Measurements from ENCODE around the gene DLX3. TPM values are rescaled to one million over a fixed set of nuclear protein-coding genes. Genes with fewer than 3 reads are reported as not detected.
A peak's percentile ranks its signal among the peaks of the same experiment; 100 is the strongest.

DLX3 gene
- total RNA-seq, 1 donor from 2014 or later: not detected

DNA sequence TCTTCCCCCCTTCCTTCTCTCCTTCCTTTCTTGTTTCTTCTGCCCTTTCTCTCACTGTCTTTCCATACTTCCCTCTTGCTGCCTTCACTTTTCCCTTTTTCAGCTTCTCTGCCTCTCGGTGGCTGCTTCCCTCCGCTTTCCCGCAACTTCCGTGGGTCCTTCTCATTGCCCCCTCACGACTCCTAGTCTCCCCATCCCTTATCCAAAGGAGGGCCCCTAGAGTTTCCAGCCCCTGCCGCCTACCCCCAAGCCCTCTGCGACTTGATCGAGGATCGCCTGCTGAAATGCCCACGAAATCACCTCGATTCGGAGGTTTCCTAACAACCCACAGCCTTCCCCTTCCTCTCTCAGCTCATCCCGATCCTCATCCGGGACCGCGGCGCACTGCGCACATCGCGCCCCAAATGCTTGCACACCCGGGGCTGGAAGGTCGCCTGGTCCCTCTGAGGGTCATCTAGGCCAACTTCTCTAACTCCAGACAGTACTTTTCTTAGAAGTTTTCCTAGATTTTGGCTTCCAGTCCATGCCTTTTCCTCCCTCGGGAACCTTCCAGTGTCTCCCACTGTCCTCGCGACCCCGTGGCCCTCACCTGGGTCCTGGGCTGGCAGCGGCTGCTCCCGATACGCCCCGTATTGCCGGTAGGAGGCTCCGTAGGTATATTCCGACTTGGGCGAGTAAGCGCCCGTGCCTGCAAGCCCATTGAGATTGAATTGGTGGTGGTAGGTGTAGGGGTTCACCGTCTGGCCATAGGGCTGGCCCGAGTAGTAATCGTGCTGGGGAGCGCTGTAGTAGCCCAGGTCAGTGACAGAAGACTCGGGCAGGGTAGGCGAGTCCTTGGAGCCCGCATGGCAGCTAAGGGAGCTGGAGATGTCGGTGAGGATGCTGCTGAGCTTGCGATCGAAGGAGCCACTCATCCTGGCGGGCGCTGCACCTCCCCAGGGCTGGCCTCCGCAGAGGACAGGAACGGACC lies 654 bp downstream of the DLX3 start:
- no peak for FAIRE-seq
- DNase-seq (ENCODE audit: low spot score in 2 of 2): peak in 1 of 2 donors; percentile 10

- FAIRE-seq (no peak), DNase-seq (ENCODE audit: low spot score in 2 of 2) (peak in 1 of 2 donors; percentile 34)
These were observed 1.5 kb downstream of the DLX3 start for GRCh38 chr17:49993423-49994060.

- DNase-seq (ENCODE audit: low spot score in 2 of 2) (peak in 1 of 2 donors; percentile 17), FAIRE-seq (no peak)
These were observed 2.0 kb downstream of the DLX3 start for GRCh38 chr17:49992933-49993422.

- FAIRE-seq: no peak
- peak in 1 of 2 donors; percentile 6 for DNase-seq (ENCODE audit: low spot score in 2 of 2)
These were observed 2.7 kb downstream of the DLX3 start for GRCh38 chr17:49992191-49992932.

GRCh38 chr17:49991409-49991808 lies 3.6 kb downstream of the DLX3 start:
- DNase-seq (ENCODE audit: low spot score in 2 of 2) (peak in 1 of 2 donors; percentile 0), FAIRE-seq (no peak)

DNA sequence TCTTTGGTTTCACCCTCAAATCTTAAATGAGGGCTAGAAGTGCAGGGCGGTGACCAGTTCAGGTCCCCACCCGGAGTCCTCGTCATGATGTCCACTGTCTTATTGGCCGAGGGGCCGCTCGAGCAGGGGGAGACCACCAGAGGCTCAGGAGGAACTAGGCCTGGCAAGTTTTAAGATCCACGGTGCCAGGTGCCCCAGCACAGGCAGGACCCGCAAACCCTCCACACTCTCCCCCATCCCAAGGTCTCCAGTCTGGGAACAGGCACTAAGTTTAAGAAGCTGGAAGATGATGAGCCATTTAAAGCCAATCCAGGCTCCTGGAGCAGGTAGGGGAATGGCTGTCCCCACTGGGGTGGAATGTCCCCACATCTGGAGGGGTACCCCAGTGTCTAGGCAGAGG lies 4.1 kb downstream of the DLX3 start:
- DNase-seq (ENCODE audit: low spot score in 2 of 2) (peak in 1 of 2 donors; percentile 3), FAIRE-seq (no peak)

DNA sequence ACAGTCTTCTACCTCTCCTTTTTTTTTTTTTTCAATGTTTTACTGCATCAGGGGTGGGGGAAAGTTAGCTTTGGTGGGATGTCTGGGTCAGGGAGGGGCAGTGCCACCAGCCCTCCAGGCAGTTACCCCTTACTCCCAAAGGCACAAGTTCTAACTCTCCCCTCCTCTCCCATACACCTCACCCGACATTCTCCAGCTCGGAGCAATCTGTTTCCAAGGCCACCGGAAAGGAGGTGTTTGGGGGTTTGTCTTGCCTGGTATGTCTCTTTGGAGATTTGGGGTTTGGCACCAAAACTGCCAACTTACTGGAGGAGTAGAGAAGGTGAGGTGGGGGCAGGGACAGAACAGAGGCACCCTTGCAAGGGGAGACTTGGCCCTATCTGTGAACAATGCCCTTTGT lies 4.7 kb downstream of the DLX3 start:
- DNase-seq (ENCODE audit: low spot score in 2 of 2): no peak
- no peak for FAIRE-seq

DNA sequence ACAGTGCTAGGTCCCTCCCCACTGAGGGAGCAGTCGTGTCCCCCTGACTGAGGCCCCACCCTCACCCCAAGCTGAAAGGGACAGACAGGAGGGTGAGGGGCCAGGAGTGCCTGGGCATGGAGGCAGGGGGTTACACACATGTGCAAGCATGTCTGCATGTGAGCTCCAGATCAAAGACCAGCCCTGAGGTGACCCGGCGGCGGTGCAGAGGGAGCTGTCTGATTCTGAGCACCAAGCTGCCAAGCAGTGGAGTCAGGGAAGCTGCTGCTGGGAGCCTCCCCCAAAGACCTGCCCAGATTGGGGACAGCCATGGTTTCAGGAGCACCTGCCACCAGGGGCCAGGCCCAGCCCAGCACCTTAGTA lies 5.5 kb downstream of the DLX3 start:
- DNase-seq (ENCODE audit: low spot score in 2 of 2) (no peak), FAIRE-seq (no peak)

DNA sequence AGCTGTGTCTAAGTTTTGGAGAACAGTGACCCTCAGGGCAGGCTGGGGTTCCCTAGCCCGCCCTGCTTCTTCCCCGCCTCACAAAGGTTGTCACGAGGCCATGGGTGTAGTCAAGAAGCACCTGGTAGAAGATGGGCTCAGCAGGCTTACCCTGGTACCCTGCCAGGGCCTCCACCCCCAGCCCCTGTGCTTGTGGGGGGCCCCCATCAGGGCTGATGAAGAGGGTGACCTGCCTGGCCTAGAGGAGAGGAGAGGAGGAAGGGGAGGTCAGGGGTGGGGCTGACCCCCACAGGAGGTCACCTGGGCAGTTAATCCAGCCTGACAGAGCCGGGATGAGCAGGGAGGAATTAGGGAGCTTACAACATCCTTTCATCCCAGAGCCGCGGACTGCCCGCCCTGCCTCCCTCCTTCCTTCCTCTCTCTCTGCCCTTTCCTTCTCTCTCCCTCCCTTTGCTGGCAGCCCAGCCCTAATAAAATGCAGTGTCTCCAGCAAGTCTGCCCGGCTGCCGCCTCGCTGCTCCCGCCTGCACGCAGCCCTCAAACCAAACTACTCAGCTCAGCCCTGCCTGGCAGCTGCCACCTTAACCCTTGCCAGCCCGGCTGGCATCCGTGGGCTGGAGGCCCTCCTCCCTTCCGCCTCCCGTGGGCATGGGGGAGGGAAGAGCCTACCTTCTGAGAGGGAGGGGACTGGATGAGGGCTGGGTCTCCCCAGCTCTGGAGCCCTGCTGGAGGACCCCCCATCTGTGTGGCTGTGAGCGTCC lies 7.2 kb downstream of the DLX3 start:
- FAIRE-seq: no peak

GRCh38 chr17:49987290-49987585 lies 7.8 kb downstream of the DLX3 start:
- FAIRE-seq: no peak
- no peak for DNase-seq (ENCODE audit: low spot score in 2 of 2)

More for the DNA sequence above, 7.2 kb downstream of the DLX3 start:
- DNase-seq (ENCODE audit: low spot score in 2 of 2): no peak

DNA sequence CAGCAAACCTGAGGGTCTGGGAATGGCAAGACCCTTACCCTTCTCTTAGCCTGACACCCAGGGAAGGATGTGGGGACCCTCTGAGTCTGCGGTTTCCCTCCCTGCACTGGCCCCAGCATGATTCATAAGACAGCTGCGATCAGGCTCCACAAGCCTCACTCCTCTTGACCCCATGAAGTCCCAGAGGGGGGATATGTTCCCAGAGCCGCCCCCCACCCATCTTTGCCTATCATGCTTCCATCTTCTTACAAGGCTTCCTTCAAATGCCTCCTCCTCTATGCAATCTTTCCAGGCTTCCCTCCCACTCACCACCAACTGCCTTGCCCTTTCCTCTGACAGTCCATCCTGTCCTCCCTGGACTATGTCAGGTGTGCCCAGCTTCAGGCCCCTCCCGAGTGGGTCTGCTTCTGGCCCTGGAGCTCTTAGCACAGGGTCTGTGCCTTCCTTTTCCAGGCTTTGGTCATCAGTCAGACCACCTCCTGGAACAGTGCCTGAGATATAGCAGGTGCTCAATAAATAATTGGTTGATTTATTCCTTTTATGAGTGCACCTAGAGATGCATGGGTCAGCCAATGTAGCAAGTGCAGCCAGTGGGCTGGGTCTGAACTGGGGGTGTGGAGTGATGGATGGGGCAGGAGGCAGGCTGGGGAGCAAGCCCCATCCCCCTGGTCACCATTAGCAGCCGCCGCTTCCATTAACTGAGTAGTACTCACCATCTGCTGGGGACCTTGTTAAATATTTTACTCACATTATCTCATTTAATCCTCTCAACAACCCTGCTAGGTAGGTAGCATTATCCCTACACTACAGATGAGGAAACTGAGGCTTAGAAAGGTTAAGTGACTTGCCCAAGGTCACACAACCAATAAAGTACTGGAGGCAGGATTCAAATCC lies 8.4 kb downstream of the DLX3 start:
- DNase-seq (ENCODE audit: low spot score in 2 of 2) (no peak), FAIRE-seq (no peak)

- no peak for DNase-seq (ENCODE audit: low spot score in 2 of 2)
- no peak for FAIRE-seq
These were observed 9.6 kb downstream of the DLX3 start for GRCh38 chr17:49985310-49985990.

DNA sequence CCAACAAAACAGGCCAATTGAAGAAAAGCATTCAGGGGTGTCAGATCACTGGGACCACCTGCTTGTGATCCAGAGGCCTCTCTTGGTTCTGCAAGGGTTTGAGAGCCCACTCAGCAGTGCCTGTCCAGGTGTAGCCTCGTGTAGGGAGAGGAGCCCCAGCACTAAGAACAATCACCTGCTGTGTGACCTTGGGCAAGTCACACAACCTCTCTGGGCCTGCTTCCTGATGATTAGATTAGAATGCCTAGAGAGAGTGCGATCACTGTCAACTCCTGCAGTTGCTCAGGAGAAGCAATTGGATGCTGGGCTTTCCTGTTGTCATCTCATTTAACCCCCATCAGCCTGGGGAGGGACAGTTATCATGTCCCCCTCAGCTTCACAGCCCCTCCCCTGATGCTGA lies 10.2 kb downstream of the DLX3 start:
- no peak for DNase-seq (ENCODE audit: low spot score in 2 of 2)
- FAIRE-seq: no peak

DNA sequence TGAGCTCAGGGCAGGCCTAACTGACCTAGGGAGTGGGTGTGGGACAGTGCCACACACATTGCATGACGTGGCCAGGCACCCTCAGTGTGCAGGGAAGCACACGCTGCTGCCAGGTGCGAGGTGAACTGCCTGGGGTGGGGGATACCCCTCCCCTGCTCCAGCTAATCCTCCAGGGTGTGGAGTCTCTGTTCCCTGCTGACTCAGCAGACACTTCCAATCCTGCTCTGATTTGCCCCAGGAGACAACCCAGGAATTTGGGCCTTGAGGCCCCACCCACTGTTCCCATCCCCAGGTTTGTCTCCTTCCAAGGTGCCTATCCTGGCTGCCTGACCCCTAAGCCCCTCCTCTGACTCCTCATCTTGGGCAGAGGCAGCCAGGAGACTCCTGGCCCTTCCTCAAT lies 10.7 kb downstream of the DLX3 start:
- DNase-seq (ENCODE audit: low spot score in 2 of 2) (no peak), FAIRE-seq (no peak)

- DNase-seq (ENCODE audit: low spot score in 2 of 2) (no peak), FAIRE-seq (no peak)
These were observed 14.3 kb downstream of the DLX3 start for GRCh38 chr17:49980703-49981197.

GRCh38 chr17:49979748-49980479 lies 15.1 kb downstream of the DLX3 start:
- no peak for DNase-seq (ENCODE audit: low spot score in 2 of 2)
- no peak for FAIRE-seq

GRCh38 chr17:49978501-49978900 lies 16.5 kb downstream of the DLX3 start:
- no peak for DNase-seq (ENCODE audit: low spot score in 2 of 2)
- no peak for FAIRE-seq

All from frontal cortex (tissue), 4 donors.